ENCODE measurements around the gene ACOX2. TPM values are rescaled to one million over a fixed set of nuclear protein-coding genes. Genes with fewer than 3 reads are reported as not detected.

Gene ACOX2
- total RNA-seq, 1 experiment from 2014 or later: 2.9 TPM

GRCh38 chr3:58519668-58520402 lies 17.2 kb downstream of the ACOX2 start:
- Histone ChIP-seq H3K4me3 (ENCODE audit: insufficient read depth, low read depth, low read length) (no peak overlapping the region), H3K27me3 (ENCODE audit: control insufficient read depth, insufficient read depth, low read length) (no peaks in the 10 kb centered on the region), H3K36me3 (replicated peaks; ENCODE audit: control insufficient read depth, insufficient read depth, low read length) (no peaks in the 10 kb centered on the region)
- no peak for DNase-seq

- Histone ChIP-seq H3K4me3 (ENCODE audit: insufficient read depth, low read depth, low read length) (no peak overlapping the region), H3K27me3 (ENCODE audit: control insufficient read depth, insufficient read depth, low read length) (no peaks in the 10 kb centered on the region), H3K36me3 (replicated peaks; ENCODE audit: control insufficient read depth, insufficient read depth, low read length) (no peaks in the 10 kb centered on the region)
- DNase-seq: peak; percentile 26
These were observed 18.6 kb downstream of the ACOX2 start for GRCh38 chr3:58518291-58518789.

GRCh38 chr3:58514405-58514804 lies 22.6 kb downstream of the ACOX2 start:
- no peak for DNase-seq
- Histone ChIP-seq H3K36me3 (replicated peaks; ENCODE audit: control insufficient read depth, insufficient read depth, low read length) (no peaks in the 10 kb centered on the region), H3K27me3 (ENCODE audit: control insufficient read depth, insufficient read depth, low read length) (no peaks in the 10 kb centered on the region), H3K4me3 (ENCODE audit: insufficient read depth, low read depth, low read length) (no peak overlapping the region)

GRCh38 chr3:58508437-58508836 lies 28.6 kb downstream of the ACOX2 start:
- Histone ChIP-seq H3K36me3 (replicated peaks; ENCODE audit: control insufficient read depth, insufficient read depth, low read length) (no peaks in the 10 kb centered on the region), H3K27me3 (ENCODE audit: control insufficient read depth, insufficient read depth, low read length) (no peaks in the 10 kb centered on the region), H3K4me3 (ENCODE audit: insufficient read depth, low read depth, low read length) (no peak overlapping the region)
- DNase-seq: no peak

GRCh38 chr3:58507356-58508078 lies 29.5 kb downstream of the ACOX2 start:
- Histone ChIP-seq H3K36me3 (replicated peaks; ENCODE audit: control insufficient read depth, insufficient read depth, low read length) (no peaks in the 10 kb centered on the region), H3K4me3 (ENCODE audit: insufficient read depth, low read depth, low read length) (no peak overlapping the region), H3K27me3 (ENCODE audit: control insufficient read depth, insufficient read depth, low read length) (no peaks in the 10 kb centered on the region)
- no peak for DNase-seq

- DNase-seq: no peak
- H3K4me3 ChIP-seq (ENCODE audit: insufficient read depth, low read depth, low read length): no peak overlapping the region
- no peaks in the 10 kb centered on the region for H3K27me3 ChIP-seq (ENCODE audit: control insufficient read depth, insufficient read depth, low read length)
- no peaks in the 10 kb centered on the region for H3K36me3 ChIP-seq (replicated peaks; ENCODE audit: control insufficient read depth, insufficient read depth, low read length)
These were observed 34.1 kb downstream of the ACOX2 start for GRCh38 chr3:58502872-58503271.

GRCh38 chr3:58497097-58497496 lies 39.9 kb downstream of the ACOX2 start:
- peak; percentile 46 for DNase-seq
- no peaks in the 10 kb centered on the region for H3K27me3 ChIP-seq (ENCODE audit: control insufficient read depth, insufficient read depth, low read length)
- no peak overlapping the region for H3K4me3 ChIP-seq (ENCODE audit: insufficient read depth, low read depth, low read length)
- H3K36me3 ChIP-seq (replicated peaks; ENCODE audit: control insufficient read depth, insufficient read depth, low read length): no peaks in the 10 kb centered on the region

GRCh38 chr3:58496206-58496857 lies 40.7 kb downstream of the ACOX2 start:
- Histone ChIP-seq H3K27me3 (ENCODE audit: control insufficient read depth, insufficient read depth, low read length) (no peaks in the 10 kb centered on the region), H3K36me3 (replicated peaks; ENCODE audit: control insufficient read depth, insufficient read depth, low read length) (no peaks in the 10 kb centered on the region), H3K4me3 (ENCODE audit: insufficient read depth, low read depth, low read length) (no peak overlapping the region)
- no peak for DNase-seq

- H3K36me3 ChIP-seq (replicated peaks; ENCODE audit: control insufficient read depth, insufficient read depth, low read length): no peaks in the 10 kb centered on the region
- H3K4me3 ChIP-seq (ENCODE audit: insufficient read depth, low read depth, low read length): no peak overlapping the region
- H3K27me3 ChIP-seq (ENCODE audit: control insufficient read depth, insufficient read depth, low read length): no peaks in the 10 kb centered on the region
- no peak for DNase-seq
These were observed 41.9 kb downstream of the ACOX2 start for GRCh38 chr3:58495101-58495500.

- Histone ChIP-seq H3K27me3 (ENCODE audit: control insufficient read depth, insufficient read depth, low read length) (no peaks in the 10 kb centered on the region), H3K4me3 (ENCODE audit: insufficient read depth, low read depth, low read length) (no peak overlapping the region), H3K36me3 (replicated peaks; ENCODE audit: control insufficient read depth, insufficient read depth, low read length) (no peaks in the 10 kb centered on the region)
- no peak for DNase-seq
These were observed 42.9 kb downstream of the ACOX2 start for GRCh38 chr3:58494107-58494506.

GRCh38 chr3:58492494-58492905 lies 44.5 kb downstream of the ACOX2 start:
- no peaks in the 10 kb centered on the region; the same call in 1 of the 2 replicates for H3K27me3 ChIP-seq (ENCODE audit: control insufficient read depth, insufficient read depth, low read length)
- H3K36me3 ChIP-seq (replicated peaks; ENCODE audit: control insufficient read depth, insufficient read depth, low read length): no peaks in the 10 kb centered on the region
- DNase-seq: no peak
- peak overlapping the region; percentile 75 for H3K4me3 ChIP-seq (ENCODE audit: insufficient read depth, low read depth, low read length)

GRCh38 chr3:58491506-58492402 lies 45.2 kb downstream of the ACOX2 start, which contains the start of gene KCTD6:
Gene KCTD6 (plus strand): TSS chr3:58492096. CDS start chr3:58498756, 6,660 bp downstream.
- no peaks in the 10 kb centered on the region; the same call in 1 of the 2 replicates for H3K27me3 ChIP-seq (ENCODE audit: control insufficient read depth, insufficient read depth, low read length)
- no peaks in the 10 kb centered on the region for H3K36me3 ChIP-seq (replicated peaks; ENCODE audit: control insufficient read depth, insufficient read depth, low read length)
- DNase-seq: peak; percentile 97
- peak within 1 kb of the TSS; percentile 75 for H3K4me3 ChIP-seq (ENCODE audit: insufficient read depth, low read depth, low read length)

- peak overlapping the region; percentile 27 for H3K4me3 ChIP-seq (ENCODE audit: insufficient read depth, low read depth, low read length)
- H3K27me3 ChIP-seq (ENCODE audit: control insufficient read depth, insufficient read depth, low read length): no peaks in the 10 kb centered on the region; the same call in 1 of the 2 replicates
- DNase-seq: peak; percentile 58
- no peaks in the 10 kb centered on the region for H3K36me3 ChIP-seq (replicated peaks; ENCODE audit: control insufficient read depth, insufficient read depth, low read length)
These were observed 46.0 kb downstream of the ACOX2 start for GRCh38 chr3:58490860-58491501.
